ENCODE measurements around the gene PAFAH1B1.

DNA sequence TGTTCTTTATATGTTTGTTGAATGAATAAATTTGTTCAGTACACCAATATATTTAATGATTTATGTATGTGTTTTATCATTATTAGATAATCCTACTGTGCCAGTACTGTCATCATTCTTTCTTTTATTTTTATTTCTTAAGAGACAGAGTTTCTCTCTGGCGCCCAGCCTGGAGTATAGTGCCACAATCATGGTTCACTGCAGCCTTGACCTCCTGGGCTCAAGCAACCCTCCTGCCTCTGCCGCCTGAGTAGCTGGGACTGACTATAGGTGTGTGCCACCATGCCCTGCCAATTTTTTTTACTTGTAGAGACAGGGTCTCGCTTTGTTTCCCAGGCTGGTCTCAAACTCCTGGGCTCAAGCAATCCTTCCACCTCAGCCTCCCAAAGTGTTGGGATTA is 41.8 kb downstream of the PAFAH1B1 start:
- no peak for TF ChIP-seq CEBPB (IDR thresholded peaks at IDR 0.05)
- TF ChIP-seq RAD21 (conservative IDR thresholded peaks at IDR 0.05 in 1 of 2, IDR thresholded peaks at IDR 0.05 in 1 of 2): no peak
